Measurements from ENCODE around the gene MDFI.
"Not testable (repeated sequence)": the region's sequence is repeated elsewhere in the genome, so short reads cannot be mapped to it uniquely, and the experiment has no call there.

MDFI gene

DNA sequence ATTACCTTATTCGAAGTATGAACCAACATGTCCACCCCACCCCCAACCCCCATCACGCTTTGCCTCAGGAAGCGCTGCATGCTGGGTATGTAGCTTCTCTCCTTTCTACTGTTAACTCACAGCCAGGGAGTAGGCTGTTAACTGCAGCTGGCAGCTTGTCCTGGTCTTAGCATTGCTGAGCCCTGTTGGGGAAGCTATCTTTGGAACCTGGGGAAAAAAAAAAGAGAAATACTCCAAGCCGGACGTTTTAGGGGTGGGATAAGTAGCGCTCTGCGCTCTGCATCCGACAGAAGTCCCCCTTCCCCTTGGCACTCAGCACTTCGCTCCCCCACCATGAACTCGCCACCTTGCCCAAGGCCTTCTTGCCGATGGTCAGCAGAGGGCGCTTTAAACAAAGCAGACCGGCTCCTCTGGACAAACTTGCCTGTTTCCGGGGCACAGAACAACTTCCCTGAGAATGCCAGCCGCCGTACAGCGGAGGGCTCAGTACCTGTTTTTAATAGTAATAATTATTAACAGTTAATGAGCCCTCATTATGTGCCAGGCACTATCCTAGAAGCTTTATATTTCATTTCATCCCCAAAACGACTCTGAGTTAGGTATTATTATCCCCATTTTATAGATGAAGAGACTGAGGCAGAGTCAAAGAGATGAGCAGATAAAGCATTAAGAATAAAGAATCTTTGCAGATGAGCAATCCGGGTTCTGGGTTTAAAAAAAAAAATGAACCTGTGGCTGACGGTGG is 35.2 kb upstream of the MDFI start:
- peak; percentile 62 for DNase-seq (ENCODE audit: low read depth)

DNA sequence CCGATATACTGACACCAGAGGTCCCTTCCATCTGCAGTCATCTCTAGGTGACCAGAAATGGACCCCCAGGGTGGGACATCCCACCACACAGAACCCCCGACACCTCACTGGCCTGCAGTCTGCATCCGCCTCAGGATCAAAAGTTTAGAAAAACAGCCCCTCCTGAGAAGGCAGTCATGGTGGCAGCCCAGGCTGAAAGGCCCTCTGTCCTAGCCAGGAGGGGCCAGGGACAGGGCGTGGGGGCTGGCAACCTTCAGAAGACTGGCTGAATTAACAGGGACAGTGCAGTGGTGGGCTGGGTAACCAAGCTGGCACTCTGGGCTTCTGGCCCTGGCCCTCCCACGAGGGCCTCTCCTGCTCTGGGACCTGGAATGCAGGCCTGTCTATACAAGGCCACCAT is 34.3 kb upstream of the MDFI start:
- DNase-seq (ENCODE audit: low read depth): no peak

DNA sequence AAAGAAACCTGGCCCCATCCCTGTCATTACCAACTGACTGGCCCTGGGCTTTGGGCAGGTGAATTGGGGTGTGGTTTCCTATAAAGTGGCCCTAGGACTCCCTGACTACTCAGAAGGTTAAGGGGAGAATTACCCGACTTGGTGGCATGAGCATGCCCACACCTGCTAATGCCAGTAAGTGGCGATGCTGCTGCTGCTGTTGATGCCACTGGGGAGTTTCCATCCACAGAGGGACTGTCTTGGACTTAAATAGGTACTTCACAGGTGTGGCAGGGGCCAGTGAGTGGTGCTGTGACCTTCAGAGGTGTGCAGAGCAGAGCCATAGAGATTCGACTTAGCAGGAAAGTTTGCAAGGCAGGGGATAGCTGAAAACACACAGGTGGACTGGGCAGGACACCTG is 32.6 kb upstream of the MDFI start:
- no peak for DNase-seq (ENCODE audit: low read depth)

DNA sequence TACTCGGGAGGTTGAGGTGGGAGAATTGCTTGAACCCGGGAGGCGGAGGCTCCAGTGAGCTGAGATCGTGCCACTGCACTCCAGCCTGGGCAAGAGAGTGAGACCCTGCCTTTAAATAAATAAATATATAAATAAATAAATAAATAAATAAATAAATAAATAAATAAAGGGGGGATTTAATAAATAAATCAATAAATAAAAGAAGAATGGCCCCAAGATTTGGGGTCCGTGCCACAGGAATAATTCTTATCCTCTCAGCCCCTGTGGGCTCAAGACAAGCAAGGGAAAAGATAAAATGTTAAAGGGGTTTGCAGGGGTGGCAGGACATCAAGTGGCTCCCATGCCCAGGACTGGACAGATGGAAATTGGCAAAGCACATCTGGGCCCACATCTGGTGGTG is 31.2 kb upstream of the MDFI start:
- DNase-seq (ENCODE audit: low read depth): no peak

DNA sequence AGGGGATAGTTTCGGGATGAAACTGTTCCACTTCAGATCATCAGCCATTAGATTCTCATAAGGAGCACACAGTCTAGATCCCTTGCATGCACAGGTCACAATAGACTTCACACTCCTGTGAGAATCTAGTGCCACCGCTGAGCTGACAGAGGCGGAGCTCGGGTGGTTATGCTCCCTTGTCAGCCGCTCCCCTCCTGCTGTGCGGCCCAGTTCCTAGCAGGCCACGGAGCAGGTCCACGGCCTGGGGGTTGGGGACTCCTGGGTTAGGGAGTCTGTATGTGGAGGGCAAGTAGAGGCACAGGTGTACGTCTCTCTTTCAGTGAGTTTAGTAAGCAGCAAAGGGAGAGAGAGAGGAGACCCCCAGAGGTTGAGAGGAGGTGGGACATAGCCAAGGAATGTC is 30.5 kb upstream of the MDFI start:
- no peak for DNase-seq (ENCODE audit: low read depth)

DNA sequence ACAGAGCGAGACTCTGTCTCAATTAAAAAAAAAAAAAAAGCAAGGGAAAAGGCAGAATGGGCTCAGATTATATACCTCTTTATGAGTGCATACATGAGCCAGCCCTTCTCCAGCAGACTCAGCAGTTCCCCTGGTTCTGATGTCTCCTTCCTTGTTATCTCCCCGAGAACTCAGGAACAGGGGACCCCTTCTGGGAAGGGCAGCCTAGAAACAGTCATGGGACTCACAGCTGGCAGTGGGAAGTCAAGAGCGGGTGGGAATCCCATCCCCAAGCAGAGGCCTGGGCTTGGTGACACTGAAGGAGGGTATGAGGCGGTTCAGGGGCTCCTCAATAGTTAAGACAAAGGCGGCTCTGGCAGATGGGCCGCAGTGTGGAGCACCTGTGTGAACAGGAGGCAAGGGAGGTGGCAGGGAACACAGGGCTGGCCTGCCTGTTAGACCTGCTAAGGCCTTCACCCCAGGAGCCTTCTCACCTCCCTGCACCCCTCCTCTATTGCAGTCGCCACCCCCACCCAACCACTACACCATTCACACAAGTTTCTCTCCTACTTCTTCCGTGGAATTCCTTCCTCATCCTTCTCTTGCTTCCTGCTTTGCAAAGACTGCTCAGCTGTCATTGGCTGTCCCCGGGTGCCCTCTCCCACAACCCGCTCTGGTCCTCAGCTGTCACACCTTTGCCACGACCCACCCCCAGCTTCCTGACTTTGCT is 29.7 kb upstream of the MDFI start:
- DNase-seq (ENCODE audit: low read depth): no peak

DNA sequence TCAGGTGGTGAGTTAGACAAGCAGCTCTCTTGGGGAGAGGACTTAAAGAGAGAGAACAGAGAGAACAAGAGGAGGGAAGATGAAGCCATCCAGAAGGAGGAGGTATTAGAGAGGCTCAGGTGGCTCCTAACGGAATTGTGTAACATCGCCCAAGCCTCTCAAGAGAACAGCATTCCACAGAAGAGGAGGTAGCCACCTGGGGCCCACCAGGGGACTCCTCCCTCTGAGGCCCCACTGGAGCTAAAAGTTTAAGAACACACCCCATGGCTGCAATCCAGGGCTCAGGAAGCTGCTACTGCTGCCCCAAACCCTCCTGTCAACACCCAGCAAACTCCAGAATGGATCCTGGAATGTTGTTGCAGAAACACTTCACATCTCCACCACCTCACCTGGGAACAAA is 23.6 kb upstream of the MDFI start:
- DNase-seq (ENCODE audit: low read depth): no peak

DNA sequence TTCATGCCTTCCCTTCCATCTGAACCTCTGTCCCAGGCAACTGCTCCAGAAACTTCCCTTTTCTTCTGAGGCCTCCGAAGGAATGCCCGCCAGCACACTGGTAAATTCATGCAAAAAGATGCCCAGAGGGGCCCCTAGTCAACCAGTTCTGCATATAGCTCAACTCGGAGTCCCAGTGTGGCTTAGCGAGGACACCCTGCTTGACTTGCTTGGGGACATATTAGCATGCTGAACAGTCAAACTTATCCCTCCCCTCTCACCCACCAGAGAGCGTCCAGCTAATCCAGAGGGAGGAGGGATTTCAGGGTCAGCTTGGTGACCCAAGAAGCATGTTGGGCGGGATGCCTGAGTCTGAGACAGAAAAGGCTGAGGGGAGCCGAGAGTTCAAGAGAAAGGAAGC is 23.0 kb upstream of the MDFI start:
- DNase-seq (ENCODE audit: low read depth): no peak

DNA sequence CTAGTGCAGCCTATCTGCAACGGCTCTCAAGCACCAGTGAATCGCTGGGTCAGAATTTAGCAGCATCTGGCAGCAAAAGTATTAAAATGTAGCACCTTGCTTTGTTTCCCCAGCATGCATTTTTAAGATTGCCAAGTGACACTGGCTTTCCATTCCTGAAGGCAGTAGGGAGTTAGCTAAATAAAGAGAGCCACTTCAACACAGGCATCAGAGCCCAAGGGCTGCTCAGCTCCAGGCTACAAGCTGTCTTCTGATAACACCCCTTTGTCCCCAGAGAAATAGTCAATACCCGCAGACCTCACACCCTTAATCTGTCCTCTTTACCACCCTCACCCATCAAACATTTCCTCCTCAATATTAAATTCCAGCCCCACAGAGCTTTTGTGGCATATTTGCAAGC is 19.7 kb upstream of the MDFI start:
- no peak for DNase-seq (ENCODE audit: low read depth)

DNA sequence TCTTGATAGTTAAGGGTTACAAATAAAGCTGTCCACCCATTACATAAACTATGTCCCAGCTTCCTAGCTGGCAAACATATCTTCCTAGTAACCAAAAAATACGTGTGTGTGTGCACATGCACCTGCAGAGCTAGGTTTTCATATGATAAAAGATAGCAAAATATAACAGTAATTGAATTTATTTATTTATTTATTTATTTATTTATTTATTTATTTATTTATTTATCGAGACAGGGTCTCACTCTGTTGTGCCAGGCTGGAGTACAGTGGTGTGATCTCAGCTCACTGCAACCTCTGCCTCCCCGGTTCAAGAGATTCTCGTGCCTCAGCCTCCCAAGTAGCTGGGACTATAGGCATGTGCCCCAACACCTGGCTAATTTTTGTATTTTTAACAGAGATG is 19.1 kb upstream of the MDFI start:
- not testable (repeated sequence) for DNase-seq (ENCODE audit: low read depth)

DNA sequence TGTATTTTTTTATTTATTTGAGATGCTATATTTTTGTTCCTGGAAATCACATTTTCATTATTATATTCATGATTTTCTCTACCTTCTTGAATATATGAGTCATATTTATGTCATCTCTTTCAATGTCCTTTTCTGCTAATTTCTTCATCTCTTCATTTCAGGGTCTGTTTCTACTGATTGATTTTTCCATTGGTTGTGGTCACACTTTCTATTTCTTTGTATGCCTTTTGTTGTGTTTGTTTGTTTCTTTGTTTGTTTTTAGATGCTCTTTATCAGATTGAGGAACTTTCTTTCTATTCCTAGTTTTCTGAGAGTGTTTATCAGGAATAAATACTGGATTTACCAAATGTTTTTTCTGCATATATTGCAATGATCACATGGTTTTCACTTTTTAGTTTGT is 16.9 kb upstream of the MDFI start:
- no peak for DNase-seq (ENCODE audit: low read depth)

DNA sequence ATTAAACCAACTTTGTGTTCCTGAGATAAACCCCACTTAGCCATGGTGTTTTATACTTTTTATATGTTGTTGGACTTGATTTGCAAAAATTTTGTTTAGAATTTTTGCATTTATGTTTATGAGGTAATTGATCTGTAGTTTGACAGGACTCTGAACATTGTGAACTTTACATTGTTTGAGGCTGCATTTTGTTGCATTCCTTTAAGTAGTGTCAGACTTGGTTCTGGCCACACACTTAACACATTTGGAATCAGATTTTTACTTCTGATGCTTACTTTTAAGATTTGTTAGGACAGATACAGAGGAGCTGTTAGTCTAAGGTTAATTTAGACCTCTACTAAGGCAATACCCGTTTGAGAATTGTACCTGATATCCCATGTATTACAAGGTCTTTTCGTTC is 16.5 kb upstream of the MDFI start:
- no peak for DNase-seq (ENCODE audit: low read depth)

DNA sequence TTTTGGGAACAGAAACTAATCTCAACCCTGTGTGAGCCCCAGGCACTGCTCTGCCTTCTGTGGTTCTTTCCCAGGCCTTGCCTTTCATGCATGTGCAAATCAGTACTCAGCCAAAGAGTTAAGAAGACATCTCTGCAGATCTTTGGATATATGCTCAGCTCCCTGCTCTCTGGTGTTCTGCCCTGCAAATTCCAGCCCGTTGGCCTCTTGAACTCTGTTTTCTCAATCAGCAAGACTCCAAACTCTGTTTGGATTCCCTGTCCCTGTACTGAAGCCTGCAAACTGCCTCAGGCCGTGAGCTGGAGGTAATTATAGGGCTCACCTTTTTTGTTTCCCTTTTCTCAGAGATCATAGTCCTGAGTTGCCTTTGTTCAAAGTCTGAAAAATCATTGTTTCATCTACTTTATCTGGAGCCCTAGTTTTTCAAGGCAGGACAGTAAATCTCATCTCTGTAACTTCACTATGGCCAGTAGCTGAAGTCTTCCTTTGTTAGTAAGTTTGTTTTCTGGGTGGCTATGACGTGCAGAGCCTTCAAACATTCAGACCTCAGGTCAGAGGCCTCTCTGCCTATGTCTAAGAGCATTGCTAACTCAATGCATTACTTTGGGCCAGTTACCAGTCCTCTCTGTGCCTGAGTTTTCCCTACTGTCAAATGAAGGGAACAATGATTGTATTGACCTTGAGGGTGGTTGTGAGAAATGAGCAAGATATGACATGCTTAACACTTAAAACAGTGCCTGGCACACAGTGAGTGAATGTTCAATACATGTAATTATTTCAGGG is 15.9 kb upstream of the MDFI start:
- DNase-seq (ENCODE audit: low read depth): no peak

DNA sequence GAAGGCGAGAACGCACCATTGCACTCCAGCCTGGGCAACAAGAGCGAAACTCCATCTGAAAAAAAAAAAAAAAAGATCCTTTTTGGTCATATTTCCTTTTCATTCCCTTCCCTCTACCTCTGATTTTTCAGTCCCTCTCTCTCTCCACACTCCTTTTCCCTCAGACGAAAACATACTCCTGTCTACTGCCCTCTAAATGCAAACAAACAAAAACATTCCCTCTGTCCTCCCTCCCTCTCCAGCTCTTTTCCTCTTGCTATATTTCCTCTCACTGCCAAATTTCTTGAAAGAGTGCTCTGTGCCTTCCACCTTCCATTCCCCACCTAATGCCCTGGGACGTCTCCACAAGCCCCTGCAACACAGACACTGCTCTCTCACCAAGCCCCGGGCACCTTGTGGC is 14.9 kb upstream of the MDFI start:
- no peak for DNase-seq (ENCODE audit: low read depth)

DNA sequence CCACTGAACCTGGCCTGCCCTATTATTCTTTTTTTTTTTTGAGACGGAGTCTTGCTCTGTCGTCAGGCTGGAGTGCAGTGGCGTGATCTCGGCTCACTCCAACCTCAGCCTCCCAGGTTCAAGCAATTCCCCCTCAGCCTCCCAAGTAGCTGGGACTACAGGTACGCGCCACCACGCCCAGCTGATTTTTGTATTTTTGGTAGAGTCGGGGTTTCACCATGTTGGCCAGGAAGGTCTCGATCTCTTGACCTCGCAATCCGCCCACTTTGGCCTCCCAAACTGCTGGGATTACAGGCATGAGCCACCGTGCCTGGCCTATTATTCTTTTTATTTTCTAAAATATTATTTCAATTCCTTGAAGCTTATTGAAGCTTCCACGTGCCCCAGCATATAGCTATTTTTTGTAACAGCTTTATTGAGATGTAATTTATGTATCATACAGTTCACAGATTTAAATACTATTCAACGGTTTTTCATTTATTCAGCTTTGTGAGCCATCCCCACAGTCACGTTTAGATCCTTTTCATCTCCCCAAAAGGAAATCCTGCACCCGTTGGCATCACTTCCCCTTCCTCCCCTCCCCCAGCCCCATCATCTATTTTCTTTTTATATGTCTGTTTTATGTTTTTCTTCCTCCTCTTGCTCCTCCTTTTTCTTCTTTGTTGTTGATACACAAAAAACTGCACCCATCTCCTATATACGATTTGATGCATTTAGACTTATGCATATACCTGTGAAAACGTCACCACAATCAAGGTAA is 13.5 kb upstream of the MDFI start:
- no peak for DNase-seq (ENCODE audit: low read depth)

DNA sequence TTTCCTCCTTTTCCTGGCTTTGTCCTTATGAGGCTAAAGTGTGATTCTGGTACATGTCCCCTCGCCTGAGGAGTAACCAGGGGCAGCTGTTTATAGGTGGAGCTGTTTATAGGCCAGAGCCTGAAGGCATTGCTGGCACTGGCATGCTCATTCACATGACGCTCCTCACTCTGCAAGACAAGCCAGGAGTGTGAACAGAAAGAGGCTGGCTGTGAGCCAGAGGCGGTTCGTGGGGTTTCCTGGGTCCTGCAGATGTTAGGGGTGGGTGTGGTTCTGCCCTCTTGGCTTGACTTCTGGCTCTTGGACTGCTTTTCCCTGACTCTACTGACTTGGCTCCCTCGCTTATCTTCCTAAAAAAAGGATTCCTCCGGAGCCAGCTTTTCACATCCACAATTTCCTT is 12.8 kb upstream of the MDFI start:
- no peak for DNase-seq (ENCODE audit: low read depth)

DNA sequence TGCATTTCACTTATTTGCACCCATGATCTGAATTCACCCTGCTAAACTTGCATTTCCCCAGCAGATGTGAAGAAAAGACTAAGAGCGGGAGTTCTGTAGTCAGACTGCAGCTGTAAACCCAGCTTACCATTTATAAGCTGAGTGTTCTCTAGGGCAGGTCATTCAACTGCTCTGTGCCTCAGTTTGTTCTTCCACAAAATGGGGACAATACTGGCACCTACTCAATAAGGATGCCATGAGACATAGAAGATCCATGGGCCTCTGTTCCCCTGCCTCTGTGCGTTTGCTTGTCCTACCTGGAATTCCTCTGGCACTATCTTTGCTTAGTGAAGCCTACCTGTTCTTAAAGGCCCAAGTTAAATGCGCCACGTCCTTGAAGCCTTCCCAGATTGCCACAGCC is 12.2 kb upstream of the MDFI start:
- DNase-seq (ENCODE audit: low read depth): no peak

DNA sequence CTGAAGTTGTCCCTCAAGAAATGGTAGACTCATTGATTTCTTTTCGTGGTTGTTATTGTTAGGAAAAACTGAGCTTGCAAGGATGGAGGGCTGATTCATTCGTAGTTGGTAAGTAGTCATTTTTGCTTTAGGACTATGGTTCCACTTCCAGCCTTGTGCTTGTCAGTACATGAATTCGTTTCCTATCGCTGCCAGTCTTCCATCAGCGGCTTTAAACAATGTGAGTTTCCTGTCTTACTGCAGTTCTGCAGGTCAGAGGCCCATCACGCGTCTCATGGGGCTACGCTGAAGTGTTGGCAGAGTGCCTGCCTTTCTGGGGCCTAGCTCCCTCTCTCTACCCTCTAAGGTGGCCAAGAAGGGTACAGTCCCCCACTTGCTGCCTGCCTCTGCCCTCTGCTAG is 11.4 kb upstream of the MDFI start:
- no peak for DNase-seq (ENCODE audit: low read depth)

DNA sequence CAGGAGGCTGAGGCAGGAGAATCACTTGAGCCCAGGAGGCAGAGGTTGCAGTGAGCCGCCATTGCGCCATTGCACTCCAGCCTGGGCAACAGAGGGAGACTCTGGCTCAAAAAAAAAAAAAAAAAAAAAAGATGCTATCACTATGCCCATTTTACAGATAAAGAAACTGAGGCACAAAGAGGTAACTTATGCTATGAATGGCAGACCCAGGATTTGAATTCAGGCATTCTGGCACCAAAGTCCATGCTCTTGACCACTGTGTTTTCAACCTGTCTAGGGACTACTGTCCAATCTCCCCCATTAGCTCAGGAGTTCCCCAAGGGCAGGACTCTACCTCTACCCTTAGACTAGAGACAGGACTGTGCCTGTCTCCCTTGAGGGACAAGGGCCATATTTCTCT is 9.1 kb upstream of the MDFI start:
- DNase-seq (ENCODE audit: low read depth): no peak

DNA sequence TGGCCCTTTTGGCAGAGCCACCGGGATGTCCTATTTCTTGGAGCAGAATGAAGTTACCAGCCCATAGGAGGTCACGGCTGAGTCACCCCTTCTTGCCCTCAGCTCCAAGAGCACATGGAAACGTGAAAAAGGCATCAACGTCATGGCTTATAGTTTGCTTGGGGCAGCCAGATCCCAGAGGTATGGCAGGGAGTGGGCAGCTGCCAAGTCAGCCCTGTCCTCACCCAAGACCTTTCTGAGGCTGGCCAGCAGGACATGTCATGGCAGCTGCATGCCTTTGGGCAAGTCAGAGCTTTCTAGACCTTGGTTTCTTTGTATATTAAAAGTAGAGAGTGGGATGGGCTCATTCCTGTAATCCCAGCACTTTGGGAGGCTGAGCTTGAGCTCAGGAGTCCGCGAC is 8.2 kb upstream of the MDFI start:
- DNase-seq (ENCODE audit: low read depth): no peak

DNA sequence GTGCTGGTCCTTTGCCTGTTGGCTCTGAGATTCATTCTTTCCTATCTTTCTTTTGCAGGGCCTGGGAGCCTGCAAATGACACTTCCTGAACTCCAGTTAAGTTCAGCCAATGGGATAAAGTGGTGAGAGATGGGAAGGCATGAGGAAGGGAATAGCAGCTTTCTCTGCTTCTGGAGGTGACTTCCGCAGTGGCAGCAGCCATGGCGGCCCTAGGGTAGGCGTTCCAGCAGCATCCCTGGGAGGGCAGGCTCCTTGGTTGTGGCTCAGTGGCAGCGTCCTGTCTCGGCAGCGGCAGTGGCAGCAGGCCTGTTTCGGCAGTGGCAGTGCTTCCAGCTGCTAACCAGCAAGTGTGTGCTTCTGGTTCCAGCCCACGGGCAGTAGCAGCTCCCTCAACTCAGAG is 7.3 kb upstream of the MDFI start:
- DNase-seq (ENCODE audit: low read depth): no peak

DNA sequence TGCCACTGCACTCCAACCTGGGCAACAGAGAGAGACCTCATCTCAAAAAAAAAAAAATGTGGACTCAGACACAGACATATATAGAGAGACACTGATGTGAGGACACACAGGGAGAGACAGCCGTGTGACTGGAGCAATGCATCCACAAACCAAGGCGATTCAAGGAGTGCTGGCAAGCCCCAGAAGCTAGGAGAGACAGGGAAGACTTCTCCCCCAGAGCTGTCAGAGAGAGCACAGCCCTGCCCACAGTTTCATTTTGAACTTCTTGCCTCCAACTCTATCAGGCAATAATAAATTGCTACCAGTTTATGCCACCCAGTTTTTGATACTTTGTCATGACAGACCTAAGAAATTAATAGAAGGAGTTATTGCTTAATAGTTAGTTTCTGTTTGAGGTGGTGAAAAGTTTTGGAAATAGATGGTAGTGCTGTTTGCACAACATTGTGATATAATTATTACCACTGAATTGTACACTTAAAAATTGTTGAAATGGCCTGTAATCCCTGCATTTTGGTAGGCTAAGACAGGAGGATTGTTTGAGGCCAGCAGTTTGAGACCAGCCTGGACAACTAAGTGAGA is 5.1 kb upstream of the MDFI start:
- DNase-seq (ENCODE audit: low read depth): no peak

Measured in activated gamma-delta T cell treated with anti-CD3 and anti-CD28 coated beads, Interleukin-2, amount 50 U/mL, for 16 hours (primary cell).